HL-60 (cell line): ENCODE data around the gene CACNA2D1.

Source experiments
- GABPA ChIP-seq: IDR thresholded peaks from 2 replicates; pipeline ENCODE4 v1.6.1; 2012; ENCODE audit warnings: low read depth
- POLR2AphosphoS5 ChIP-seq: IDR thresholded peaks from 2 replicates; pipeline ENCODE4 v1.6.1; 2012; ENCODE audit warnings: low read depth
- SPI1 ChIP-seq: IDR thresholded peaks from 2 replicates; pipeline ENCODE4 v1.6.1; 2012; ENCODE audit warnings: low read depth, mild to moderate bottlenecking, borderline replicate concordance
- TF ChIP-seq, protein P1 (sequence below): IDR thresholded peaks from one replicate; pipeline ENCODE4 v1.5.1; 2011; ENCODE audit warnings: low read length, control low read depth, inconsistent platforms; ENCODE audit not compliant: insufficient read depth

DNA sequence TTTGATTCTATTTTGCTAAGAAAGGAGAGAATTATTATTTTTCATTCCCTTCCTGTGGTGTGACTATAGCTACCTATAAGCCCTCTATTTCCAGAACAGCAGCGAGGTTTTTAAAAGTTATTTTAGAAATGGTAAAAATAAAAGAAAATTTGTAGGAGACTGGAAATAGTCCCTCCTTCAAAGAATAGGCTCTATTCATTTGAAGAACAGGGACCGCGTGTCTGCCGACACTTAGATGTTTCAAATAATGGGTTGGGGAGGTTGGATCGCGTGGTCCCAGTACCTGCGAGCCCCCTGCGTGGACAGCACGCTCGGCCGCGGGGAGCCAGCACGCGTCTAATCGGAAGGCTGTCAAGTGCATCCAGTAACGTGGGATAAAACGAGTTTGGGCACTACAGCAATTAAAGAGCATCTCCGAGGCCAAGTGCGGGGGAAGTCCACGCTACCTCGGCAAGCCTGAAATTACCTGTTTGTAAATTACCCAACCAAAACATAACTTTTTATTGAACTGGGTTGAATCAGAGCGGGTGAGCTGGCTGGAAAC lies 1.0 kb downstream of the CACNA2D1 start:
- TF ChIP-seq SPI1, result no peak
- TF ChIP-seq, protein P1, sequence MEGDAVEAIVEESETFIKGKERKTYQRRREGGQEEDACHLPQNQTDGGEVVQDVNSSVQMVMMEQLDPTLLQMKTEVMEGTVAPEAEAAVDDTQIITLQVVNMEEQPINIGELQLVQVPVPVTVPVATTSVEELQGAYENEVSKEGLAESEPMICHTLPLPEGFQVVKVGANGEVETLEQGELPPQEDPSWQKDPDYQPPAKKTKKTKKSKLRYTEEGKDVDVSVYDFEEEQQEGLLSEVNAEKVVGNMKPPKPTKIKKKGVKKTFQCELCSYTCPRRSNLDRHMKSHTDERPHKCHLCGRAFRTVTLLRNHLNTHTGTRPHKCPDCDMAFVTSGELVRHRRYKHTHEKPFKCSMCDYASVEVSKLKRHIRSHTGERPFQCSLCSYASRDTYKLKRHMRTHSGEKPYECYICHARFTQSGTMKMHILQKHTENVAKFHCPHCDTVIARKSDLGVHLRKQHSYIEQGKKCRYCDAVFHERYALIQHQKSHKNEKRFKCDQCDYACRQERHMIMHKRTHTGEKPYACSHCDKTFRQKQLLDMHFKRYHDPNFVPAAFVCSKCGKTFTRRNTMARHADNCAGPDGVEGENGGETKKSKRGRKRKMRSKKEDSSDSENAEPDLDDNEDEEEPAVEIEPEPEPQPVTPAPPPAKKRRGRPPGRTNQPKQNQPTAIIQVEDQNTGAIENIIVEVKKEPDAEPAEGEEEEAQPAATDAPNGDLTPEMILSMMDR, result no peak
- no peak for TF ChIP-seq GABPA
- TF ChIP-seq POLR2AphosphoS5, result no peak
